GM23338 (cell line): ENCODE measurements around the gene FYB2. TPM values are rescaled to one million over a fixed set of nuclear protein-coding genes. Genes with fewer than 3 reads are reported as not detected.

Experiments used
- ATAC-seq: fragments of 200-7000 bp; cut with Tn5 transposase; 3 replicates; pipeline ENCODE4 v1.9.1; 2020
- DNase-seq: peaks from one replicate; pipeline ENCODE4 v3.0.0-alpha.2; 2015; ENCODE audit warnings: low spot score
- H2AFZ ChIP-seq: fragments of 200-600 bp; sonication (generic); 2 replicates; pipeline ENCODE4 v1.8.0; 2016; ENCODE audit warnings: antibody characterized with exemption, mild to moderate bottlenecking, moderate library complexity
- H3F3A ChIP-seq: fragments of 200-600 bp; sonication (generic); replicated peaks from 2 replicates; pipeline ENCODE4 v1.8.0; 2017; ENCODE audit warnings: antibody characterized with exemption, mixed run types, low read depth
- H3K27ac ChIP-seq: fragments of 200-600 bp; sonication (generic); 2 replicates; pipeline ENCODE4 v1.6.1; 2016; ENCODE audit warnings: low read depth
- H3K27me3 ChIP-seq: fragments of 200-600 bp; sonication (generic); 2 replicates; pipeline ENCODE4 v1.8.0; 2016; ENCODE audit warnings: mild to moderate bottlenecking, mixed run types, moderate library complexity; ENCODE audit not compliant: insufficient read depth
- H3K36me3 ChIP-seq: fragments of 200-600 bp; sonication (generic); 2 replicates; pipeline ENCODE4 v1.8.0; 2016; ENCODE audit warnings: mild to moderate bottlenecking; ENCODE audit not compliant: insufficient read depth
- H3K4me1 ChIP-seq: fragments of 200-600 bp; sonication (generic); 2 replicates; pipeline ENCODE4 v1.8.0; 2016; ENCODE audit warnings: mild to moderate bottlenecking, moderate library complexity; ENCODE audit not compliant: insufficient read depth
- H3K4me2 ChIP-seq: fragments of 200-600 bp; sonication (generic); 2 replicates; pipeline ENCODE4 v1.7.1; 2017; ENCODE audit warnings: mixed run types
- H3K4me3 ChIP-seq: fragments of 200-600 bp; sonication (generic); 2 replicates; pipeline ENCODE4 v1.6.1; 2016; ENCODE audit warnings: mixed run types
- H3K79me2 ChIP-seq: fragments of 200-600 bp; sonication (generic); replicated peaks from 2 replicates; pipeline ENCODE4 v1.8.0; 2017; ENCODE audit warnings: mild to moderate bottlenecking; ENCODE audit not compliant: insufficient read depth
- H3K9me2 ChIP-seq: fragments of 200-600 bp; sonication (generic); 2 replicates; pipeline ENCODE4 v1.8.0; 2017; ENCODE audit not compliant: insufficient read depth
- H4K20me1 ChIP-seq: fragments of 200-600 bp; sonication (generic); replicated peaks from 2 replicates; pipeline ENCODE4 v1.8.0; 2017; ENCODE audit warnings: mild to moderate bottlenecking; ENCODE audit not compliant: insufficient read depth
- H3K27ac Mint-ChIP-seq: 2 replicates; pipeline ENCODE4 v1.8.0; 2020; ENCODE audit warnings: inconsistent platforms, mild to moderate bottlenecking, moderate library complexity, mixed read lengths
- H3K27me3 Mint-ChIP-seq: 3 replicates; pipeline ENCODE4 v1.8.0; 2022; ENCODE audit warnings: low read depth, mild to moderate bottlenecking, moderate library complexity, mixed read lengths, inconsistent platforms; ENCODE audit not compliant: insufficient read depth, poor library complexity
- H3K36me3 Mint-ChIP-seq: 3 replicates; pipeline ENCODE4 v1.8.0; 2021; ENCODE audit warnings: low read depth, mild to moderate bottlenecking, inconsistent platforms, moderate library complexity, mixed read lengths
- H3K4me1 Mint-ChIP-seq: 3 replicates; pipeline ENCODE4 v1.8.0; 2020; ENCODE audit warnings: mild to moderate bottlenecking, inconsistent platforms, mixed read lengths
- H3K4me3 Mint-ChIP-seq: 3 replicates; pipeline ENCODE4 v1.8.0; 2021; ENCODE audit warnings: moderate library complexity, mild to moderate bottlenecking, inconsistent platforms, mixed read lengths
- H3K9me3 Mint-ChIP-seq: 3 replicates; pipeline ENCODE4 v1.8.0; 2020; ENCODE audit warnings: moderate library complexity, mild to moderate bottlenecking, inconsistent platforms, mixed read lengths
- CREB1 ChIP-seq: fragments of 250-450 bp; sonication (Bioruptor Pico); IDR thresholded peaks from 2 replicates; pipeline ENCODE4 v1.5.0; 2020; ENCODE audit warnings: low read depth, mild to moderate bottlenecking, moderate library complexity
- CTCF ChIP-seq, 2 experiments: fragments of 200-600 bp in 1 of 2; sonication (generic) in 1 of 2; conservative IDR thresholded peaks; 2 replicates each; pipeline versions ENCODE4 v1.5.1 to v1.6.1; 2016 to 2017; ENCODE audit warnings: antibody characterized with exemption in 2 of 2, low read depth in 2 of 2, mild to moderate bottlenecking in 2 of 2, moderate library complexity in 1 of 2
- EZH2 ChIP-seq: fragments of 200-600 bp; sonication (generic); IDR thresholded peaks from one replicate; pipeline ENCODE4 v1.8.0; 2017; ENCODE audit warnings: antibody characterized with exemption, mild to moderate bottlenecking, low read depth; ENCODE audit not compliant: unreplicated experiment
- EZH2phosphoT487 ChIP-seq: fragments of 200-600 bp; sonication (generic); IDR thresholded peaks from one replicate; pipeline ENCODE4 v1.8.1; 2018; ENCODE audit warnings: antibody characterized with exemption; ENCODE audit not compliant: unreplicated experiment
- JUNB ChIP-seq: IDR thresholded peaks from one replicate; pipeline ENCODE4 v1.6.1; 2016; ENCODE audit warnings: antibody characterized with exemption; ENCODE audit not compliant: unreplicated experiment
- NANOG ChIP-seq: IDR thresholded peaks from 2 replicates; pipeline ENCODE4 v1.6.1; 2016; ENCODE audit warnings: antibody characterized with exemption, borderline replicate concordance
- POLR2AphosphoS5 ChIP-seq: IDR thresholded peaks from 2 replicates; pipeline ENCODE4 v1.6.1; 2016; ENCODE audit warnings: antibody characterized with exemption, low read depth
- STAT1 ChIP-seq: IDR thresholded peaks from one replicate; pipeline ENCODE4 v1.6.1; 2016; ENCODE audit warnings: antibody characterized with exemption; ENCODE audit not compliant: unreplicated experiment
- ZNF114 ChIP-seq: fragments of 250-450 bp; sonication (Bioruptor Pico); IDR thresholded peaks from 2 replicates; pipeline ENCODE4 v1.5.0; 2020; ENCODE audit warnings: mild to moderate bottlenecking, moderate library complexity
- ZNF331 ChIP-seq: fragments of 250-450 bp; sonication (Bioruptor Pico); IDR thresholded peaks from 2 replicates; pipeline ENCODE4 v1.5.0; 2020; ENCODE audit warnings: low read depth, mild to moderate bottlenecking, moderate library complexity
- ZNF462 ChIP-seq: fragments of 250-450 bp; sonication (Bioruptor Pico); IDR thresholded peaks from 2 replicates; pipeline ENCODE4 v1.5.0; 2020; ENCODE audit warnings: mild to moderate bottlenecking, moderate library complexity
- polyA plus RNA-seq: library from polyadenylated mRNA; unstranded; fragments of >200 nt; fragmentation: Nextera tagmentation; extraction: Ambion mirVana; gene quantifications from 2 replicates; pipeline ENCODE4 v1.2.1, GENCODE V29; 2016
- total RNA-seq: library from RNA; depleted of rRNA; stranded (reverse); fragments of >200 nt; shearing (Covaris generic); gene quantifications from 2 replicates; pipeline ENCODE4 v1.2.3, GENCODE V29; 2014
- TF ChIP-seq, protein P1 (sequence below): IDR thresholded peaks from one replicate; pipeline ENCODE4 v1.6.1; 2018; ENCODE audit warnings: antibody characterized with exemption; ENCODE audit not compliant: unreplicated experiment
- TF ChIP-seq, protein P2 (sequence below): IDR thresholded peaks from 2 replicates; pipeline ENCODE4 v1.6.1; 2016; ENCODE audit warnings: antibody characterized with exemption

The FYB2 gene
- total and polyA plus RNA-seq, 2 experiments from 2014 or later: 0.39 TPM; not detected in 1

GRCh38 chr1:56712150-56712549 lies 107.1 kb downstream of the FYB2 start:
- no peak for TF ChIP-seq CTCF (conservative IDR thresholded peaks at IDR 0.05; ENCODE audit: low read depth in 2 of 2)
- no peak for TF ChIP-seq NANOG
- no peak for TF ChIP-seq EZH2
- no peak for TF ChIP-seq POLR2AphosphoS5
- no peak for TF ChIP-seq STAT1
- TF ChIP-seq EZH2phosphoT487: no peak
- TF ChIP-seq, protein P1, sequence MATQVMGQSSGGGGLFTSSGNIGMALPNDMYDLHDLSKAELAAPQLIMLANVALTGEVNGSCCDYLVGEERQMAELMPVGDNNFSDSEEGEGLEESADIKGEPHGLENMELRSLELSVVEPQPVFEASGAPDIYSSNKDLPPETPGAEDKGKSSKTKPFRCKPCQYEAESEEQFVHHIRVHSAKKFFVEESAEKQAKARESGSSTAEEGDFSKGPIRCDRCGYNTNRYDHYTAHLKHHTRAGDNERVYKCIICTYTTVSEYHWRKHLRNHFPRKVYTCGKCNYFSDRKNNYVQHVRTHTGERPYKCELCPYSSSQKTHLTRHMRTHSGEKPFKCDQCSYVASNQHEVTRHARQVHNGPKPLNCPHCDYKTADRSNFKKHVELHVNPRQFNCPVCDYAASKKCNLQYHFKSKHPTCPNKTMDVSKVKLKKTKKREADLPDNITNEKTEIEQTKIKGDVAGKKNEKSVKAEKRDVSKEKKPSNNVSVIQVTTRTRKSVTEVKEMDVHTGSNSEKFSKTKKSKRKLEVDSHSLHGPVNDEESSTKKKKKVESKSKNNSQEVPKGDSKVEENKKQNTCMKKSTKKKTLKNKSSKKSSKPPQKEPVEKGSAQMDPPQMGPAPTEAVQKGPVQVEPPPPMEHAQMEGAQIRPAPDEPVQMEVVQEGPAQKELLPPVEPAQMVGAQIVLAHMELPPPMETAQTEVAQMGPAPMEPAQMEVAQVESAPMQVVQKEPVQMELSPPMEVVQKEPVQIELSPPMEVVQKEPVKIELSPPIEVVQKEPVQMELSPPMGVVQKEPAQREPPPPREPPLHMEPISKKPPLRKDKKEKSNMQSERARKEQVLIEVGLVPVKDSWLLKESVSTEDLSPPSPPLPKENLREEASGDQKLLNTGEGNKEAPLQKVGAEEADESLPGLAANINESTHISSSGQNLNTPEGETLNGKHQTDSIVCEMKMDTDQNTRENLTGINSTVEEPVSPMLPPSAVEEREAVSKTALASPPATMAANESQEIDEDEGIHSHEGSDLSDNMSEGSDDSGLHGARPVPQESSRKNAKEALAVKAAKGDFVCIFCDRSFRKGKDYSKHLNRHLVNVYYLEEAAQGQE: no peak
- TF ChIP-seq, protein P2, sequence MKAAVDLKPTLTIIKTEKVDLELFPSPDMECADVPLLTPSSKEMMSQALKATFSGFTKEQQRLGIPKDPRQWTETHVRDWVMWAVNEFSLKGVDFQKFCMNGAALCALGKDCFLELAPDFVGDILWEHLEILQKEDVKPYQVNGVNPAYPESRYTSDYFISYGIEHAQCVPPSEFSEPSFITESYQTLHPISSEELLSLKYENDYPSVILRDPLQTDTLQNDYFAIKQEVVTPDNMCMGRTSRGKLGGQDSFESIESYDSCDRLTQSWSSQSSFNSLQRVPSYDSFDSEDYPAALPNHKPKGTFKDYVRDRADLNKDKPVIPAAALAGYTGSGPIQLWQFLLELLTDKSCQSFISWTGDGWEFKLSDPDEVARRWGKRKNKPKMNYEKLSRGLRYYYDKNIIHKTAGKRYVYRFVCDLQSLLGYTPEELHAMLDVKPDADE: no peak
- TF ChIP-seq ZNF114 (CRISPR knock-in tag): no peak
- TF ChIP-seq ZNF331 (CRISPR knock-in tag): no peak
- no peak for TF ChIP-seq ZNF462 (CRISPR knock-in tag)
- TF ChIP-seq CREB1 (CRISPR knock-in tag): no peak
- TF ChIP-seq JUNB: no peak
- Histone ChIP-seq H4K20me1 (no peaks in the 10 kb centered on the region), H2AFZ (no peak overlapping the region), H3K4me1 (no peaks in the 10 kb centered on the region), H3K36me3 (no peaks in the 10 kb centered on the region), H3K9me2 (no peaks in the 10 kb centered on the region), H3K79me2 (no peaks in the 10 kb centered on the region), H3K4me2 (no peak overlapping the region), H3K27me3 (no peaks in the 10 kb centered on the region), H3K4me3 (no peak overlapping the region), H3K27ac (no peak overlapping the region), H3F3A (no peaks in the 10 kb centered on the region)
- H3K36me3 Mint-ChIP-seq: no peaks in the 10 kb centered on the region; the same call in 2 of the 3 replicates
- H3K4me1 Mint-ChIP-seq: peaks cover 4% of the 10 kb centered on the region; the same call in 1 of the 3 replicates
- no peak overlapping the region for H3K27ac Mint-ChIP-seq
- DNase-seq: no peak
- H3K9me3 Mint-ChIP-seq: no peaks in the 10 kb centered on the region
- H3K4me3 Mint-ChIP-seq: no peak overlapping the region
- ATAC-seq: no peak
- H3K27me3 Mint-ChIP-seq: no peaks in the 10 kb centered on the region
